Panc1 (cell line): ENCODE measurements around the gene CCDC192. TPM values are rescaled to one million over a fixed set of nuclear protein-coding genes. Genes with fewer than 3 reads are reported as not detected.

ENCODE experiments used
- ATAC-seq: fragments of 200-7000 bp; cut with Tn5 transposase; 2 replicates; pipeline ENCODE4 v1.9.1; 2020; ENCODE audit warnings: mild to moderate bottlenecking, moderate library complexity
- BruUV-seq: library from RNA; stranded (reverse); fragments of 400-500 nt; replicated peaks from 2 replicates; lab custom pipeline; 2021; lab: Mats Ljungman, UMichigan
- CTCF ChIA-PET: fragments of 300-600 bp; sonication (Branson Sonifier 250); formaldehyde crosslinking; loops from one replicate; lab custom pipeline; 2022; ENCODE audit warnings: antibody characterized with exemption; lab: Charles Lee
- POLR2A ChIA-PET: fragments of 300-600 bp; sonication (Branson Sonifier 250); formaldehyde crosslinking; loops from one replicate; lab custom pipeline; 2022; ENCODE audit warnings: antibody characterized with exemption; lab: Charles Lee
- DNase-seq: peaks from one replicate; pipeline ENCODE4 v3.0.0-alpha.2; 2010; ENCODE audit warnings: low read depth, low spot score
- H3K27ac ChIP-seq: 2 replicates; pipeline ENCODE4 v1.5.1; 2011; ENCODE audit warnings: mild to moderate bottlenecking, low read length, inconsistent platforms
- H3K27me3 ChIP-seq: fragments of 200-500 bp; sonication (Bioruptor generic); 2 replicates; pipeline ENCODE4 v1.6.0; 2014; ENCODE audit warnings: low read length, inconsistent platforms; ENCODE audit not compliant: control insufficient read depth, insufficient read depth
- H3K36me3 ChIP-seq: fragments of 200-500 bp; sonication (Bioruptor generic); 2 replicates; pipeline ENCODE4 v1.5.1; 2014; ENCODE audit warnings: inconsistent platforms, mild to moderate bottlenecking, low read length, moderate library complexity; ENCODE audit not compliant: control insufficient read depth, insufficient read depth
- H3K4me1 ChIP-seq: 2 replicates; pipeline ENCODE4 v1.5.1; 2011; ENCODE audit warnings: inconsistent platforms, mild to moderate bottlenecking, low read length, moderate library complexity; ENCODE audit not compliant: control insufficient read depth, insufficient read depth
- H3K4me3 ChIP-seq, 2 experiments: 2 replicates each; pipeline ENCODE4 v1.5.1; 2011 to 2012; ENCODE audit warnings: low read depth in 2 of 2, low read length in 2 of 2, mild to moderate bottlenecking in 2 of 2, inconsistent platforms in 1 of 2, moderate library complexity in 1 of 2
- H3K9me3 ChIP-seq: fragments of 200-500 bp; sonication (Bioruptor generic); 2 replicates; pipeline ENCODE4 v1.5.1; 2014; ENCODE audit warnings: low read depth, mild to moderate bottlenecking, inconsistent platforms, low read length, moderate library complexity; ENCODE audit not compliant: control insufficient read depth, insufficient read depth
- CTCF ChIP-seq: fragments of 450-650 bp; IDR thresholded peaks from 2 replicates; pipeline ENCODE4 v1.5.1; 2017; ENCODE audit warnings: mild to moderate bottlenecking
- POLR2AphosphoS5 ChIP-seq: IDR thresholded peaks from 2 replicates; pipeline ENCODE4 v1.6.1; 2012; ENCODE audit warnings: mild to moderate bottlenecking, low read depth, low read length, moderate library complexity
- REST ChIP-seq, 2 experiments: IDR thresholded peaks; 2 replicates each; pipeline ENCODE4 v1.6.1; 2011 to 2012; ENCODE audit warnings: low read depth in 2 of 2, control low read depth in 1 of 2, low read length in 1 of 2, mild to moderate bottlenecking in 1 of 2, moderate library complexity in 1 of 2; ENCODE audit not compliant: insufficient read depth in 1 of 2
- SIN3A ChIP-seq: IDR thresholded peaks from 2 replicates; pipeline ENCODE4 v1.6.1; 2012; ENCODE audit warnings: low read depth, mild to moderate bottlenecking, low read length, moderate library complexity, borderline replicate concordance; ENCODE audit not compliant: insufficient read depth
- TCF7L2 ChIP-seq: IDR thresholded peaks from 2 replicates; pipeline ENCODE4 v1.6.1; 2011; ENCODE audit warnings: mild to moderate bottlenecking, low read depth, low read length, inconsistent platforms
- in situ Hi-C: cut with HindIII; loops from 2 replicates; pipeline ENCODE4 v1.10.0; 2016; ENCODE audit warnings: low sequenced_read_pairs, low pct_unique_long_range_greater_than_20kb
- intact Hi-C: fragments of 100-400 bp; cut with micrococcal nuclease; formaldehyde crosslinking; loops from one replicate; pipeline ENCODE4 v1.10.0; 2022; ENCODE audit not compliant: unreplicated experiment
- total RNA-seq: library from RNA; stranded (reverse); gene quantifications from one replicate; pipeline ENCODE4 v1.2.1, GENCODE V29; 2021; ENCODE audit not compliant: unreplicated experiment

CCDC192 gene
- total RNA-seq, 1 experiment from 2014 or later = not detected

- Histone ChIP-seq H3K36me3 (no peaks in the 10 kb centered on the region), H3K27me3 (no peaks in the 10 kb centered on the region), H3K4me1 (no peaks in the 10 kb centered on the region), H3K9me3 (no peaks in the 10 kb centered on the region), H3K4me3 (no peak overlapping the region), H3K27ac (no peak overlapping the region)
- no peak for DNase-seq
- ChIA-PET POLR2A (no interaction called here), CTCF (no interaction called here)
- intact Hi-C loops (no loop called here), in situ Hi-C loops (no loop called here)
- TF ChIP-seq SIN3A = no peak
- no peak for TF ChIP-seq CTCF
- TF ChIP-seq POLR2AphosphoS5 = no peak
- TF ChIP-seq REST (IDR thresholded peaks at IDR 0.05; ENCODE audit: insufficient read depth in 1 of 2, low read depth in 2 of 2, low read length in 1 of 2) = no peak
- TF ChIP-seq TCF7L2 = no peak
- peak; percentile 30; the same call in 1 of the 2 replicates for ATAC-seq
- no TSS peak for BruUV-seq
Observed at GRCh38 chr5:127987354-127988145, 284.4 kb downstream of the CCDC192 start.

- ChIA-PET CTCF (no interaction called here), POLR2A (no interaction called here)
- TF ChIP-seq CTCF = no peak
- TF ChIP-seq POLR2AphosphoS5 = no peak
- no peak for TF ChIP-seq REST (IDR thresholded peaks at IDR 0.05; ENCODE audit: insufficient read depth in 1 of 2, low read depth in 2 of 2, low read length in 1 of 2)
- TF ChIP-seq TCF7L2 = no peak
- TF ChIP-seq SIN3A = no peak
- no peaks in the 10 kb centered on the region for H3K9me3 ChIP-seq
- in situ Hi-C loops = no loop called here
- H3K27ac ChIP-seq = no peak overlapping the region
- no TSS peak for BruUV-seq
- no peaks in the 10 kb centered on the region for H3K4me1 ChIP-seq
- no peaks in the 10 kb centered on the region for H3K27me3 ChIP-seq
- peak; percentile 73 for DNase-seq
- H3K36me3 ChIP-seq = no peaks in the 10 kb centered on the region
- intact Hi-C loops = no loop called here
- no peak overlapping the region for H3K4me3 ChIP-seq
- peak; percentile 72 for ATAC-seq
Observed at GRCh38 chr5:127988146-127988760, 285.1 kb downstream of the CCDC192 start.
